Thoracic aorta (tissue), 2 donors: ENCODE measurements around the gene NAALADL2. TPM values are rescaled to one million over a fixed set of nuclear protein-coding genes. Genes with fewer than 3 reads are reported as not detected.
"Not testable (repeated sequence)": the region's sequence is repeated elsewhere in the genome, so short reads cannot be mapped to it uniquely, and the experiment has no call there.

Experiments
- ATAC-seq: fragments of 150-250 bp; one replicate; pipeline ENCODE4 v1.8.0; 2017; ENCODE audit warnings: low read depth; ENCODE audit not compliant: insufficient number of reproducible peaks, low FRiP score
- DNase-seq: peaks from one replicate; pipeline ENCODE4 v3.0.0-alpha.2; 2020; ENCODE audit warnings: low spot score
- H3K27ac ChIP-seq, 2 donors: fragments of 200-600 bp; sonication (generic); 1 replicate in 1 of 2; 2 replicates in 1 of 2; pipeline ENCODE4 v1.5.1; 2016; ENCODE audit warnings: mild to moderate bottlenecking in 2 of 2, moderate library complexity in 2 of 2
- H3K27me3 ChIP-seq: fragments of 200-600 bp; sonication (generic); replicated peaks from 2 replicates; pipeline ENCODE4 v1.6.0; 2016; ENCODE audit warnings: mild to moderate bottlenecking; ENCODE audit not compliant: insufficient read depth
- H3K36me3 ChIP-seq: fragments of 200-600 bp; sonication (generic); one replicate; pipeline ENCODE4 v1.5.1; 2016
- H3K4me1 ChIP-seq, 2 donors: fragments of 200-600 bp; sonication (generic); 1 replicate in 1 of 2; 2 replicates in 1 of 2; pipeline versions ENCODE4 v1.5.1 to v1.6.0; 2016; ENCODE audit warnings: low read depth in 2 of 2, mild to moderate bottlenecking in 1 of 2; ENCODE audit not compliant: control insufficient read depth in 1 of 2
- H3K4me3 ChIP-seq: fragments of 200-600 bp; sonication (generic); 2 replicates; pipeline ENCODE4 v1.5.1; 2016; ENCODE audit warnings: mild to moderate bottlenecking
- H3K9me3 ChIP-seq: fragments of 200-600 bp; sonication (generic); 2 replicates; pipeline ENCODE4 v1.5.1; 2016
- CTCF ChIP-seq: fragments of 200-600 bp; sonication (generic); IDR thresholded peaks from one replicate; pipeline ENCODE4 v1.5.1; 2019; ENCODE audit warnings: antibody characterized with exemption
- total RNA-seq, 2 donors: library from RNA; depleted of rRNA; stranded (reverse); fragments of >200 nt; gene quantifications; one replicate each; pipeline versions ENCODE4 v1.1.0 to v1.2.3, GENCODE V29; 2016

The NAALADL2 gene
- total RNA-seq, 2 donors from 2014 or later = 12.9 to 21.0 TPM

GRCh38 chr3:175605851-175606250 lies 746.7 kb downstream of the NAALADL2 start:
- Histone ChIP-seq H3K9me3 (no peaks in the 10 kb centered on the region), H3K27me3 (no peaks in the 10 kb centered on the region), H3K27ac (no peak overlapping the region), H3K4me3 (no peak overlapping the region), H3K36me3 (no peaks in the 10 kb centered on the region), H3K4me1 (no peaks in the 10 kb centered on the region)
- DNase-seq = no peak
- no peak for ATAC-seq
- TF ChIP-seq CTCF = no peak

- TF ChIP-seq CTCF = no peak
- H3K9me3 ChIP-seq = no peaks in the 10 kb centered on the region
- no peak overlapping the region for H3K27ac ChIP-seq
- ATAC-seq (no peak), DNase-seq (no peak)
- H3K4me3 ChIP-seq = no peak overlapping the region
- no peaks in the 10 kb centered on the region for H3K27me3 ChIP-seq
- no peaks in the 10 kb centered on the region for H3K4me1 ChIP-seq
- H3K36me3 ChIP-seq = no peaks in the 10 kb centered on the region
These were observed 747.6 kb downstream of the NAALADL2 start for GRCh38 chr3:175606650-175607318.

GRCh38 chr3:175608356-175608755 lies 749.2 kb downstream of the NAALADL2 start:
- no peaks in the 10 kb centered on the region for H3K4me1 ChIP-seq
- H3K36me3 ChIP-seq = no peaks in the 10 kb centered on the region
- H3K27ac ChIP-seq = no peak overlapping the region
- DNase-seq = no peak
- H3K27me3 ChIP-seq = no peaks in the 10 kb centered on the region
- H3K9me3 ChIP-seq = no peaks in the 10 kb centered on the region
- no peak overlapping the region for H3K4me3 ChIP-seq
- TF ChIP-seq CTCF = no peak
- no peak for ATAC-seq

GRCh38 chr3:175608911-175609310 lies 749.8 kb downstream of the NAALADL2 start:
- DNase-seq (no peak), ATAC-seq (no peak)
- Histone ChIP-seq H3K4me1 (no peaks in the 10 kb centered on the region), H3K9me3 (no peaks in the 10 kb centered on the region), H3K4me3 (no peak overlapping the region), H3K36me3 (no peaks in the 10 kb centered on the region), H3K27me3 (no peaks in the 10 kb centered on the region), H3K27ac (no peak overlapping the region)
- no peak for TF ChIP-seq CTCF

- H3K4me1 ChIP-seq = no peaks in the 10 kb centered on the region
These were observed 753.5 kb downstream of the NAALADL2 start for GRCh38 chr3:175612487-175613196.

GRCh38 chr3:175614107-175614506 lies 755.0 kb downstream of the NAALADL2 start:
- not testable (repeated sequence) for H3K27me3 ChIP-seq, H3K4me3 ChIP-seq, H3K36me3 ChIP-seq, ATAC-seq, DNase-seq, H3K27ac ChIP-seq, H3K9me3 ChIP-seq, H3K4me1 ChIP-seq

More at GRCh38 chr3:175612487-175613196, 753.5 kb downstream of the NAALADL2 start:
- ATAC-seq (no peak), DNase-seq (no peak)
- no peak for TF ChIP-seq CTCF
- Histone ChIP-seq H3K36me3 (no peaks in the 10 kb centered on the region), H3K27me3 (no peaks in the 10 kb centered on the region), H3K27ac (no peak overlapping the region), H3K9me3 (no peaks in the 10 kb centered on the region), H3K4me3 (no peak overlapping the region)
